ENCODE measurements around the gene SHMT2.

SHMT2 gene

DNA sequence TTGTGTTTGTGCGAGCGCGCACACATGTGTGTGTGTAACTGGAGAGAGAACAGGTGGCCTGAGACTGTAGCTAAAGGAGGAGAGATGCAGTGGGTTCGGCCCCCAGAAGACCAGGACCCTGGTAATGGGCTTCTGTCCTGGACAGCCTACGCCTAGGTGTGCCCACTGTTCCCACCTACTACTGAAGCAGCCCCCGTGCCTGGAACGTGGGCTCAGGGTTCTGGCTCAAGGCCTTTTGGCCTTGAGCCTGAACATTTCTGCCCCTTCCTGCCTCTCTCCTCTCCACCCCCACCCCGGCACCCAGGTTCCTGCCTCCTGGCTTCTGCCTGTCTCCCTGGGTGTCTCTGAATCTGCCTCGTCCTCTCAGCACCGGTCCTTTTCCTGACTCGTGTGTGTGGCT is 14.4 kb upstream of the SHMT2 start:
- no peak for DNase-seq (ENCODE audit: low read depth)

DNA sequence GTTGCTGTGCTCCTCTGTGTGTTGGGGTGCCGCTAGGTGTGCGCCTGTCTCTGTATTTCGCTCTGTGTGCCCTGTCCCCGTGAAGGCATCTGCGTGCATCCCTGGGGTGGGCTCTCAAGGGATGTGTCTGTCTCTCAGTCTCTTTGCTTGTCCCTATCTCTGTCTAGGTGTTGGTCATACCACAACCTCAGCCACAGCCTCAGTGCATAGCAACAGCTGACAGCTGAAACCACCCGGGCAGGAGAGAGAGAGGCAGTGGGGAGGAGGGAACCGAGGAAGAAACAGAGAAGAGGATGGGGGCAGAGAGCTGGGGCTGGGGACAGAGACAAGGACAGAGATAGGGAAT is 13.9 kb upstream of the SHMT2 start:
- no peak for DNase-seq (ENCODE audit: low read depth)

DNA sequence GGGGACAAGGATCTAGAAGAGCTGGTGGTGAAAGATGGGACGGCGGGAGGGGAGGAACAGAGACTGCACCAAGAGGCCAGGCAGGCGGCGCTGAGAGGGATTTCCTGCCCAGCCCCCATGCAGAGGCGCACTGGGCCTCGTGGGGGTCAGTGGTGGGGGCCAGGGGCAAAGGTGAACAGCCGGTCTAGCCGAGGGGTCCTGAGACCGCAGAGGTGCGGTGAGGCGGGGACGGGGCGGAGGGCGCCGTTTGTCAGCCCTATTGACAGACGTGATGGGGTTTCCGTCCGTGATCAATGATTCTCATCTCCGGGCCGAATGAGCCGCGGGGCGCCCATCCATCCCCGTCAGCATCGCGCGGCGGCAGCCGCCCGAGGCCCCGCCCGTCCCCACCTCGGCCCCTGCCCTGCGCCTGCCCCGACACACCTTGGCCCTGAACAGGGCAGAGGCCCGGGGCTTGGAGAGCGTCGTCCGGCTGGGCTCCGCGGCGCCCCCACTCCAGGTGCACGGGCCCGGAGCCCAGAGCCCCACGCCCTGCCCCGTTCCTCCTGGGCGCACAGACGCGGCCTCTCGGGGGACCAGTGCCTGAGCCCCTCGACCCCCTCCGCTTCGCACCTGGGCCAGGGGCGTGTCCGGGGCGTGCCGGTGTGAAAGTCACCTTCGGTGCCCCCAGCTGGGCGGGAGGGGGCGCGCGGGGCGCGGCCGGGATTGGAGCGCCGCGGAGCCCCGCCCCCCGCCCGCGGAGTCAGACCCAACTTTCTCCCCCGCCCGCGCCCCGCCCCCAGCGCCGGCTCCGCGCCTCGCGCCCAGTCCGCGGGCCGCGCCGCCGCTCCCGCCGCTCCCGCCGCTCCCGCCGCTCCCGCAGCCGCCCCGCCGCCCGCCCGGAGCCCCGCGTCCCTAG is 13.2 kb upstream of the SHMT2 start, which contains the start of gene NXPH4:
TSS of gene NXPH4 (plus strand) at position 781 of the 898 bp plus-strand sequence. CDS start 176 bp downstream, outside the sequence.
- DNase-seq (ENCODE audit: low read depth), result no peak

DNA sequence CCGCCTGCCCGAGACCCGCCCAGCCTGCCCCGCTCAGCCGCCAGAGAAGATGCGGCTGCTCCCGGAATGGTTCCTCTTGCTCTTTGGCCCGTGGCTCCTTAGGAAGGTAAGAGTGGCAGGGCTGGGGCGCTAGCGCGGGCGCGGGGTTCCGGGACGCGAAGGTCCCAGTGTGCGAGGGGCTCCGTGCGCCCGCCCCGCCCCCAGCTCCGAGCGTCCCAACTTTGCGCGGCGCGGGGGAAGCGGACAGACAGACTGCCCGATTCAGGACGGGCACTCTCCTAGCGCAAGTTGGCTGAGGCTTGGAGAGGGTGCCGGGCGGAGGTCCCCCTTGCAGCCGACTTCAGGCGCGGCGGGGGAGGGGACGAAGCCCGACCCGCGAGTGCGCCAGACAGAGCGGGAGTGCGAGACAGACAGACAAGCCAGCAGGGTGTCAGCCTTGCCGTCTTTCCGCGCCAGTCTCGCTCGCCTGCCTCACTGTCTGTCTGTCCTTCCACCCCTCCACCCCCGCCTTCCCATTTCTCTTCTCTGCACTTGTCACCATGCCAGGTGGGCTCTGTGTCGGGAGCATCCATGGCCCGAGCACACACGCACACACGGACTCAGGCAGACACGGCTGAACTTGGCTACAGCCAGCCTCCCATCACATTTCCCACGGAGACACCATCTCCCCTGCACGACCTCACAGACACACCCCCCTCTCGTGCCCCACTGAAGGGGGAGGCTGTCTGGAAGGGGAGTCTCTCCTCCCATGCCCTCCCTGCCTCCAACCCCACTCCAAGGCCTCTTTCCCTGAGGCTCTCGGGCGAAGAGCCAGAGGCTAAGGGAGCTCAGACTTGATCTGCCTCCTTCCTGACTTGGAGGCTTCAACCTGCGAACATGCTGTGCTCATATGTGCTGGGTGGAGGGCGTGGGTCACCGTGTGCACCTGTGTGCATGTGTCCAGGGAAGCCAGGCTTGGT is 12.3 kb upstream of the SHMT2 start:
- DNase-seq (ENCODE audit: low read depth), result no peak

DNA sequence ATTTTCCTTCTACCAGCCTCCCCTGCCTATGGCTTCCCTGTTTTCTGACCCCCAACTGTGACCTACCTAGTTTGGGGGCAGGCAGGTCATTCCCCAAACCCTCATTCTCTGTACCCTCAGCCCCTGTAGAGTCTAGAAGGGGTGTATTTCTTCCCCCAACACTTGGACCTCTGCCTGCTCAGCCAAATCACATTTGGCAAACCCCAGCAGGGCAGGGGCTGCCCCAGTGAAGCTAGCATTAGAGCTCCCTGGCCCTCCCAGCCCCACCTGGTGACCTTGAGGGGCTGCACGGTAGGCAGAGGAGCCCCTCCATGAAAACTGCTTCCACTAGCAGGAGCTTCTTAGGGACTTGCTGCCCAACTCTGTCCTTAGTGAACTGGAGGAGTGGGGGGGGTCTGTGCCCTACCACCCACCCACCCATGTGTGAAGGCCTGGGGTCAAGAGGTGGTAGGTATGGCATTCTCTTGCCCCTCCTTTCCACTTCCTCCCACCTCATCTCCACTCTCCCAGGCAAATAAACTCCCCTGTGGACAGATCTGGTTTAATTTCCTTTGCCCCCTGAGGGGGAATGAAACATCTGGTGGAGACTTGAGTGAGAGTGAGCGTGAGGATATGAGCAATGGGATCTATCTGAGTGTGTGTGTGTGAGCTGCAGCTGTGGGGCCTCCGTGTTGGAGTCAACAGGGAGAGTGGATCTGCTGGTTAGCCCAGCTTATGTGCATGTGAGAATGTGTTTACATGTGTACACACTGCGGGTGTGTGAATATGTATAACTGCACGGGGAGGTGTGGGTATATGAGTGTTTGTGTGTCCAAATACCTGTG is 11.3 kb upstream of the SHMT2 start:
- DNase-seq (ENCODE audit: low read depth), result no peak

DNA sequence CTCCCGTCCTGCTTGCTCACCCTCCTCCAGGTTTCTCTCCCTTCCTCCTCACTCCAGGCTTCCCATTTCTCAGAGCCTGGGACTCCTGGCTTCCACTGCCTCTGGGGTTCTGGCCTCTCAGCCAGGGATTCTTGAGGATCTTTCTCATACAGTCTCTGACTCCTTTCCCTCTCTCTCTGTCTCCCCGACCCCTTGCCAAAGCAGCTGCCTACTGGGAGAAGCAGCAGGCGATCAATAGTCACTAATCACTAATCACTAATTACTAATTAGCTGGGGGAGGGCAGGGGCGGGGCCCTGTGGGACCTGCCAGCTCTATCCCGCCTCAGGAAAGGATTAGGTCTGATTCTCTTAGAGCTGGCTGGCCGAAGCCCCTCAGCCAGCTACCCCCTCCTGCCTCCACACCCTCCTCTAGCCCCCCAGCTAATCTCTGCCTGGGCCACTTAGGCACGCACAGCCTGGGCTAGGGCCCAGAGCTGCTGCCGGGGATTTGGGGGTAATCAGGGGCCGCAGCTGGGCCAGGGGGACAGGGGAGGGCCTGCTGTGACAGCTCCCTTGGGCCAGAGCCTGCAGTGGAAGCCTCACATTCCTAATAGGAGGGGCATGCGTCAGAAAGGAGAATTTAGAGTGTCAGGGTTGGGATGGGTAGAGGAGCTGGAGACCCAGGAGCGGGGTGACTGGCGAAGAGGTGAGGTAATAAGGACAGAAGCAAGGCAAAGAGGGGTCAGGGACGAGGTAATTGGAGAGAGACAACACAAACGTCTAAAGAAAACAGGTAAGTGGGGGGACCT is 10.1 kb upstream of the SHMT2 start:
- no peak for DNase-seq (ENCODE audit: low read depth)

DNA sequence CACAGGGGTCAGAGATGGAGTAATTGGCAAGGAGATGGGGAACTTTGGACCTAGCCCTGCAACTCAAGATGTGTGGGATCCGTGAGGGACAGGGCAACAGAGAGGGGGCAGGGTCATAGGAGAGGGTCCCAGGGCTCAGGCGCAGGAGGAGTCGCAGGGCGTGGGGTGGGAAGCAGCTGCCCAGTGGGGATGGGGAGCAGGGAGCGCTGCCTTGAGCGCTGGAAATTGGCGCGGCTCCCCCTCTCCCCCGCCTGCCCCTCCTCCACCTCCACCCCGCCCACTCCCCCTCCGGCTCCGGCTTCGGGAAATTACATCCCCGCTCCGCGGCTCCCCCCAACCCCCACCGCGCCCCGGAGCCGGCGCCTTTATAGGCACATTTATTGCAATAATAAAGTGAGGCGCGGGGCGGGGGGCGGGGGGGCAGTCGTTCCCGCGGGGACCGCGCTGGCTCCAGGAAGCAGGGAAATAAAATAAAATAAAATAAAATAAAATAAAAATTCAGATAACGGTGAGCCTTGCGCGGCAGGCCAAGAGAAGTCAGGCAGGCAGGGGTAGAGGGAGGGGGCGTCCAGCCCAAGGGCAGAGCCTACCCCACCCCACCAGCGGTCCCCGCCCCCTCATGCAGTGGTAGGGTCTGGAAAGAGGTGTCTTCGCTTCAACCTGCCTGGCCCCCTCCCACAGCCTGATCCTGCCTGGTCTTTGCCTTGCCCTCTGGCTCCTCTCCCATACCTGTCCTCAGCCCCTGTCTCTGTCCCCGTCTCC is 9.3 kb upstream of the SHMT2 start:
- no peak for DNase-seq (ENCODE audit: low read depth)

DNA sequence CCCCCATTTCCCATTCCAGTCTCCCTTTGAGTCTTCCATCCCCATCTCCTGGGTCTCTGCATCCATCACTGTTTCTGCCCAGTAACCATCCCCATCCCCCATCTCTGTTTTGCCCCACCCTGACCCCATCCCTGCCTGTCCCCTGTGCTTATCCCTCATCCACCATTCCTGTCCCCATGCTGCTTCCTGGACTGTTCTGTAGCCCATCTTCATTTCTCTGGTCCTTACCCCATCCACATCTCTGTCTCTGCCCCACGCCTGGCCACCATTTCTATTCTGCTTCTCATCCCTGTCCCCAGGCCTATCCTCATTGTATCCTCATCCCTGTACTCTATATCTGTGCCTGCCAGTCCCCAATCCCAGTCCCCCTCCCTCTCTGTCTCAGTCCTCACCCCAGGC is 8.7 kb upstream of the SHMT2 start:
- DNase-seq (ENCODE audit: low read depth), result no peak

DNA sequence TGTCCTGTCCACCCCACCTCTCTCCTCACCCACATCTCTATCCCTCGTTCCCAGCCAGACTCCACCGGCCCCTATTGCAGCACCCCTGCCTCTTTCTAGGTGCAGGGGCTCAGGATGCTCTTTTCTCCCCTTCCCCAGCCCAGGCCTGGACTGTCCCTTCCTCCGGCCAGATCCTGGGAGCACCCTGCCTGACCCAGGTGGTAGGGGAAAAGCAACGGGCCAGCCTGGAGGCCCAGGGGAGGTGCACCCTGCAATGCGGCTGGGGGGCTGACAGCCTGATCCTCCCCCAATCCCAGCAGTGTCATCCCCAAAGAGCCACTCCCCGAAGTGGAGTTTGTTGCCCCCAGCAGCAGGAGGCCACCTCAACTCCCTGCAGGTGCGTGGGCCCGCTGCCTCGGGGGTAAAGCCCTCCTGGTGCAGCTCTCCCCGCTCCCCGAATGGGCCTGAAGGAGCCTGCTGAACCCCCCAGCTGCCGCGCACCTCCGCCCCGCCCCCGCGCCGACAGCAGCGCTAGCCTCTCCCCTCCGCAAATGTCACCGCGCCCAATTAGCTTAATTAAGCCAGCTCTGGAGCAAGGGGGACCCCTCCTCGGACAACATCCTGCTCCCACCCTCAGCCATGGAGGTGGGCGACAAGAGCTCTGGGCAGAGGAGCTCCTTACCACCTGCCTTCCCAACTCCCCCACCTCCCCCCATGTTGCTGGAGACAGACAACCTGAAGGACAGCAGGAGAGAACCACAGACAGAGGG is 8.2 kb upstream of the SHMT2 start:
- DNase-seq (ENCODE audit: low read depth), result no peak

DNA sequence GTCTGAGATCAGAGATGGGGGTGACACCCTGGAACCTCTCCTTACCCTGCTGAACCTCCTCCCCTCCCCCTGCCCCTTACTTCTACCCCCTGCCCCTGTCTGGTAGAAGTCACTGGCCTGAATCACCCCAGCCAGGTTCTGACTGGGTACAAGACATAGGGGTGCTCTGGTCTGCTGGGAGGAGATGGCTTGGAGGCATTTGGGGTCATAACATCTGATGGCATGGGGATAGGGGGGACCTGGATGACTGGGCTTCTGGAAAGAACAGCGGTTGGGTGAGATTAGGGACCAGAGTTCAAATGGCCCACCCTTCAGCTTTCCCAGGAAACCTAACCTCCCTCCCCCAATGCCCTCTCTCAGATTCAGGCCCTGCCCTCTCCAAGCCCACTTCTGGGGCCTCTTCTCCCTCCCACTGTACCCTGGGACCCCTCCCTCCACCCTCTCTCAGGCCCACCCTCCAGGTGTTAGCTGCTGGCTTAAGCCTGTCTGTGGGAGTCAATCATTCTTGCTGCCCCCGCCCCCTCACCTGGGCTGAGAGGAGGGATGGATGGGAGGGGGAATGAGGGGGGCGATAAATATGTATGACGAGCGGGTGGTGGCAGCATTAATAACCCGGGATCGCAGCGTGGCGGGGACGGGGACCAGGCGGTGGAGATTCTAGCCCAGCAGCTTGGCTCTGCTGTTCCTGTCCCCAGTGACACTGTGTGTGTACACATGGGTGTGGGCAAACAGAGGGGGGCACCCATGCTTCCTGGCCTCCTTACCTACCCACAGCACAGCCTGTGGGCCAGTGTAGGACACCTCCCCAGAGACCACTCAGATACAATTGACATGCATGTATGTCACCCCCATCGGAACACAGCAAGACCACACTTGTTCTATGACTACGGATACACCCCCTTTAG is 7.0 kb upstream of the SHMT2 start:
- no peak for DNase-seq (ENCODE audit: low read depth)

DNA sequence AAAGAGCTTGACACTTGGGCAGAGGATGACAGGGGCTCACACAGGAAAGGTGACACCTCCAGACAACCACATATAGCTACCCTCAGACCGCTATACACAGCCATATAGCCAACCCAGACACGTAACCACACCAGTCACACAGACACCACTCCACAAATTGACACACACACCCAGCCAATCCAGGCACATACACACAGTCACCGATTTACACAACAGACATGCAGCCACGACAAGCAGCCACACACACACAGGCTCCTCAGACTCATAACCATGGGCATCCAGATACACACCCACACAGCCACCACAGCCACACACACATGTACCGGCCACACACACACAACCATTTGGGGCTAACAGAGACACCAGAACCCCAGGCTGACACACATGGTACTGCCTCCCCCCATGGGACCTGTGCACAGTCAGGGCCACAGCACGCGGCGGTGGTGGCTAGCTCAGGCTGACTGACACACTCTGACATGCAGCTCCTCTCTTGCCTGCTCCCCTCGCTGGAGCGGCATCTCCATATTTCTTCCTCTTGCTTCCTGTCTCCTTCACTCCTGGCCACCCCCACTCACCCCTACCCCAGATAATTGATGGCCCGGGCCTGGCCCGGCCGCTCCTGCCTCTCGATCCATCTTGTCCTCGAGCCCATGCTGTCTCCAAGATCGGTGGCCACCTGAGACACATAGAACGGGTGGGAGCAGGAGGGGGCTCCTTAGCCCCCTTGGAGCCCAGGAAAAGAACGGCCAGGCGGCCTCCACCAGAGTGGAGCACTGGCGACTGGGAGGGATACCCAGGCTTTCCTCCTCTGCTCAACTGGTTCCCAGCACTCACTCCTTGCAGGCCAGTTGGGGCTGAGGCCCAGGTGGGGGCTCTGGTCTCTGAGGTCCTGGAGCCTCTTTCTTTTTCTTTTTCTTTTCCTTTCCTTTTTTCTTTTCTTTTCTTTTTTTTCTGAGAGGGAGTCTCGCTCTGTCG is 6.0 kb upstream of the SHMT2 start:
- DNase-seq (ENCODE audit: low read depth), result no peak

DNA sequence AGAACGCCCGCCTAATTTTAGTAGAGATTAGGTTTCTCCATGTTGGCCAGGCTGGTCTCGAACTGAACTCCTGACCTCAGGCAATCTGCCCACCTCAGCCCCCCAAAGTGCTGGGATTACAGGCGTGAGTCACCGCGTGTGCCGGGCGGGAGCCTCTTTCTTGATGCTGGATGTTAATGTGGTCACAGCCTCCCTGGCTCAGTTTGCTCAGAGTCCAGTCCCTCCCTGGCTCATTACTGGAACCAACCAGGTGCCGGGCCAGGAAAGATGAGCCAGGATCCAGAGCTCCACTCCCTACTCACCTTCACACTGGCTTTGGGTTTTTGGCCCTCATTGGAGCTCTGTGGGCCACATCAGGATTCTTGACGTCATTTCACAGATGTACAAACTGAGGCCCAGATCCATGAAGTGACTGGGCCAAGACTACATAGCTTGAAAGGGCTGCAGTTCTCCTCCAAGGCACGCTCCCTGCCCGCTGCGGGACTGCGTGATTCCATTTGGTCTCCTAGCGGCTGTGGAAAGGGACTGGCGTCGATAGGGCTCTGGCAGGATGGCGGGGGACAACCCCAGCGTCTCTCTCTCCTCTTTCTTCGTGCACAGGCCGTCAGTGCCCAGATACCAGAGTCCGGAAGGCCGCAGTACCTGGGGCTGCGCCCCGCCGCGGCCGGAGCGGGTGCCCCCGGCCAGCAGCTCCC is 5.1 kb upstream of the SHMT2 start:
- no peak for DNase-seq (ENCODE audit: low read depth)

DNA sequence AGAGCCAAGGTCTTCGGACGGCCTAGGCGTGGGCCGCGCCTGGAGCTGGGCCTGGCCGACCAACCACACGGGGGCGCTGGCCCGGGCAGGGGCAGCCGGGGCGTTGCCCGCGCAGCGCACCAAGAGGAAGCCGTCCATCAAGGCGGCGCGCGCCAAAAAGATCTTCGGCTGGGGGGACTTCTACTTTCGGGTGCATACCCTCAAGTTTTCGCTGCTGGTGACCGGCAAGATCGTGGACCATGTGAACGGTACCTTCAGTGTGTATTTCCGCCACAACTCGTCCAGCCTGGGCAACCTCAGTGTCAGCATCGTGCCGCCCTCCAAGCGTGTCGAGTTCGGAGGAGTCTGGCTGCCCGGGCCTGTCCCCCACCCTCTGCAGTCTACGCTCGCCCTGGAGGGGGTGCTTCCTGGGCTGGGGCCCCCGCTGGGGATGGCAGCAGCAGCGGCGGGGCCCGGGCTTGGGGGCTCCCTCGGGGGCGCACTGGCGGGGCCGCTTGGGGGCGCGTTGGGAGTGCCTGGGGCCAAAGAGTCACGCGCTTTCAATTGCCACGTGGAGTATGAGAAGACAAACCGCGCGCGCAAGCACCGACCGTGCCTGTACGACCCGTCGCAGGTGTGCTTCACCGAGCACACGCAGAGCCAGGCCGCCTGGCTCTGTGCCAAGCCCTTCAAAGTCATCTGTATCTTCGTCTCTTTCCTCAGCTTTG is 4.4 kb upstream of the SHMT2 start:
- no peak for DNase-seq (ENCODE audit: low read depth)

DNA sequence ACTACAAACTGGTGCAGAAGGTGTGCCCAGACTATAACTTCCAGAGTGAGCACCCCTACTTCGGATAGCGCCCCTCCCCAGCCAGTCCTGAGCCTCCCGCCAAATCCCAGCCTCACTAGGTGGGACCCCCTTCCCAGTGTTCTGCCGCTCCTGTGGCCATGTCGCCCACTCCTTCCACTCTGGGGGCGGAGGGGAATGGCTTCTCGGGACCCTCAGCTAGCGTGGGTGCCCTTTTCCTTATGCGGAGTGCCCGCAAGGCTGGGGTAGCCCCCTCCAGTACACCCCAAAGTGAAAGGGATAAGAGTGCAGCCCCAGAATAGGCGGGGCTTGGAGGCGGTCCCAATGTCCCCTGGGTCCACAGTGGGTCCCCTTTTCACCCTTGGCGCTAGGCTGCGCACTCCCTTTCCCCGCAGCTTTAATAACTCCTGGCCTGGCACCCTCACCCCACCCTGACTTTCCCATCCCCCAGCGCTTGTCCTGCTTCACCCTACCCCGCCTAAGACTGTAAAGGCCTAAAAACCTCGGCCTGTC is 3.8 kb upstream of the SHMT2 start:
- no peak for DNase-seq (ENCODE audit: low read depth)

DNA sequence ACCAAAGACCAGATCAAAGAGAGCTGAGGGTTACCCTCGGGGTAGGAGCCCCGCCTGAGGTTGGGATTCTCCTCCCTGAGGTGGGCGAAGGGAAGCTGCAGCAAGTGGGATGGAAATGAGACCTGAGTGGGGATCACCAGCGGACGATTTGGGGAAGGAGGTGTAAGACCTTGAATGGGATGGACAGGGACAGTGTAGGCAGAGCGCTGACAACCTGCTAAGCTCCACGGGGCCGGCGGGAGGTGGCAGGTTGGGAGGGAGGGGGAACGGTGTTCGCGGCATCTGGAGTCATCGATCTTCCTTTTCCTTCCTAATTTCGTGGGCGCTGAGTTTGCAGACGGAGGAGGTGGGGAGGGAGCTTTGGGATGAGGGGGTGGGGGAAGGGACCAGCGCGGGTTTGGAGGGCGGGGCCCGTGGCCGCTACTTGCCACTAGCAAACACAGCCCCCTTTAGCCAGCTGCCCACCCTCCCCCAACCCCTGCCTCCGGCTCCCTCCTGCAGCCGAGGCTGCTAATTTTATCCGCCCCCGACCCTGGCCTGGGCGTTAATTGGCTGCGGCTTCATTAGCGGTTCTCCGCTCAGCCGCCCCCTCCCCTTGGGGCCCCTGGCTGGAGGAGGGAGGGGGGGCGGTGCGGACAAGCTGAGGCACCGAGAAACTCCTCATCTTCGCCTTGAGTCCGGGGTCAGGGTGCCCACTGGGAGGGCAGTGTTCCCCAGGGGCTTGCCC is 2.8 kb upstream of the SHMT2 start:
- DNase-seq (ENCODE audit: low read depth), result no peak

Data from non-pigmented ciliary epithelial cell (primary cell).